Caco-2 (cell line): ENCODE results near the gene NAALADL2. TPM values are rescaled to one million over a fixed set of nuclear protein-coding genes. Genes with fewer than 3 reads are reported as not detected.

Source experiments
- BruUV-seq: library from RNA; stranded (reverse); fragments of 400-500 nt; replicated peaks from 2 replicates; lab custom pipeline; 2021; lab: Mats Ljungman, UMichigan
- CTCF ChIA-PET: fragments of 300-600 bp; sonication (Branson Sonifier 250); formaldehyde crosslinking; loops from one replicate; lab custom pipeline; 2022; ENCODE audit warnings: antibody characterized with exemption; lab: Charles Lee
- POLR2A ChIA-PET: fragments of 300-600 bp; sonication (Branson Sonifier 250); formaldehyde crosslinking; loops from one replicate; lab custom pipeline; 2022; ENCODE audit warnings: antibody characterized with exemption; lab: Charles Lee
- DNase-seq, 2 experiments: peaks; one replicate each; pipeline versions ENCODE4 v3.0.0 to v3.0.0-alpha.2; 2020 to 2022
- H3K27me3 ChIP-seq: replicated peaks from 2 replicates; pipeline ENCODE4 v1.6.0; 2011; ENCODE audit warnings: low read length; ENCODE audit not compliant: control insufficient read depth, insufficient read depth
- H3K36me3 ChIP-seq: 2 replicates; pipeline ENCODE4 v1.5.1; 2011; ENCODE audit warnings: low read length; ENCODE audit not compliant: control insufficient read depth, insufficient read depth
- H3K4me1 ChIP-seq: fragments of 250-450 bp; sonication (Bioruptor Pico); 2 replicates; pipeline ENCODE4 v1.5.1; 2020; ENCODE audit warnings: mild to moderate bottlenecking
- H3K4me3 ChIP-seq: 2 replicates; pipeline ENCODE4 v1.5.1; 2011; ENCODE audit warnings: low read depth, mild to moderate bottlenecking, control low read depth, low read length
- H3K9me3 ChIP-seq: fragments of 250-450 bp; sonication (Bioruptor Pico); 2 replicates; pipeline ENCODE4 v1.5.1; 2020; ENCODE audit warnings: mild to moderate bottlenecking, moderate library complexity
- H3K27ac Mint-ChIP-seq: one replicate; pipeline ENCODE4 v1.8.0; 2022; ENCODE audit warnings: mixed read lengths; ENCODE audit not compliant: unreplicated experiment
- H3K27me3 Mint-ChIP-seq: one replicate; pipeline ENCODE4 v1.8.0; 2022; ENCODE audit warnings: mixed read lengths; ENCODE audit not compliant: insufficient read depth, unreplicated experiment
- H3K36me3 Mint-ChIP-seq: one replicate; pipeline ENCODE4 v1.8.0; 2022; ENCODE audit warnings: mild to moderate bottlenecking, mixed read lengths; ENCODE audit not compliant: insufficient read depth, unreplicated experiment
- H3K4me1 Mint-ChIP-seq: one replicate; pipeline ENCODE4 v1.8.0; 2022; ENCODE audit warnings: low read depth, mixed read lengths; ENCODE audit not compliant: unreplicated experiment
- H3K4me3 Mint-ChIP-seq: one replicate; pipeline ENCODE4 v1.8.0; 2022; ENCODE audit warnings: mild to moderate bottlenecking, moderate library complexity, mixed read lengths; ENCODE audit not compliant: unreplicated experiment
- H3K9me3 Mint-ChIP-seq: one replicate; pipeline ENCODE4 v1.8.0; 2022; ENCODE audit warnings: mixed read lengths; ENCODE audit not compliant: unreplicated experiment
- CTCF ChIP-seq, 2 experiments: fragments of 200-600 bp in 1 of 2; IDR thresholded peaks; 1 replicate in 1 of 2; 2 replicates in 1 of 2; pipeline versions ENCODE4 v1.5.1 to v1.8.0; 2011 to 2022; ENCODE audit warnings: antibody characterized with exemption in 1 of 2, control low read depth in 1 of 2, inconsistent platforms in 1 of 2, low read depth in 1 of 2, low read length in 1 of 2, mild to moderate bottlenecking in 1 of 2, moderate library complexity in 1 of 2; ENCODE audit not compliant: insufficient read depth in 1 of 2, severe bottlenecking in 1 of 2, unreplicated experiment in 1 of 2
- intact Hi-C: fragments of 100-400 bp; cut with micrococcal nuclease; formaldehyde crosslinking; loops from one replicate; pipeline ENCODE4 v1.10.0; 2022; ENCODE audit not compliant: unreplicated experiment
- total RNA-seq: library from RNA; stranded (reverse); gene quantifications from 2 replicates; pipeline ENCODE4 v1.2.3, GENCODE V29; 2022

NAALADL2 gene
- total RNA-seq, 1 experiment from 2014 or later = 4.4 TPM

- Histone ChIP-seq H3K4me1 (no peaks in the 10 kb centered on the region), H3K27me3 (no peaks in the 10 kb centered on the region), H3K36me3 (no peaks in the 10 kb centered on the region), H3K9me3 (no peaks in the 10 kb centered on the region), H3K4me3 (no peak overlapping the region)
- CTCF ChIA-PET = no interaction called here
- Mint-ChIP-seq H3K36me3 (no peaks in the 10 kb centered on the region), H3K27ac (no peak overlapping the region), H3K4me1 (no peaks in the 10 kb centered on the region), H3K9me3 (no peaks in the 10 kb centered on the region), H3K4me3 (no peak overlapping the region), H3K27me3 (no peaks in the 10 kb centered on the region)
- TF ChIP-seq CTCF (IDR thresholded peaks at IDR 0.05; ENCODE audit: insufficient read depth in 1 of 2, low read depth in 1 of 2, low read length in 1 of 2, severe bottlenecking in 1 of 2, unreplicated experiment in 1 of 2) = no peak
- BruUV-seq = no TSS peak
- intact Hi-C loops = no loop called here
- DNase-seq = no peak
- POLR2A ChIA-PET = no interaction called here
These were observed 625.5 kb downstream of the NAALADL2 start for GRCh38 chr3:175484666-175485065.

- DNase-seq = no peak
- no peaks in the 10 kb centered on the region for H3K9me3 Mint-ChIP-seq
- H3K4me3 Mint-ChIP-seq = no peak overlapping the region
- POLR2A ChIA-PET = no interaction called here
- no peak overlapping the region for H3K27ac Mint-ChIP-seq
- CTCF ChIA-PET = no interaction called here
- no peaks in the 10 kb centered on the region for H3K36me3 Mint-ChIP-seq
- H3K4me1 Mint-ChIP-seq = no peaks in the 10 kb centered on the region
- H3K27me3 Mint-ChIP-seq = no peaks in the 10 kb centered on the region
- intact Hi-C loops = no loop called here
- no peak for TF ChIP-seq CTCF (IDR thresholded peaks at IDR 0.05; ENCODE audit: insufficient read depth in 1 of 2, low read depth in 1 of 2, low read length in 1 of 2, severe bottlenecking in 1 of 2, unreplicated experiment in 1 of 2)
- no TSS peak for BruUV-seq
- Histone ChIP-seq H3K4me1 (no peaks in the 10 kb centered on the region), H3K36me3 (no peaks in the 10 kb centered on the region), H3K4me3 (no peak overlapping the region), H3K9me3 (no peaks in the 10 kb centered on the region), H3K27me3 (no peaks in the 10 kb centered on the region)
These were observed 626.3 kb downstream of the NAALADL2 start for GRCh38 chr3:175485436-175485835.

- Mint-ChIP-seq H3K27ac (no peak overlapping the region), H3K4me3 (no peak overlapping the region), H3K9me3 (no peaks in the 10 kb centered on the region), H3K36me3 (no peaks in the 10 kb centered on the region), H3K27me3 (no peaks in the 10 kb centered on the region), H3K4me1 (no peaks in the 10 kb centered on the region)
- H3K4me1 ChIP-seq = no peaks in the 10 kb centered on the region
- no TSS peak for BruUV-seq
- ChIA-PET POLR2A (no interaction called here), CTCF (no interaction called here)
- H3K27me3 ChIP-seq = no peaks in the 10 kb centered on the region
- H3K4me3 ChIP-seq = no peak overlapping the region
- TF ChIP-seq CTCF (IDR thresholded peaks at IDR 0.05; ENCODE audit: insufficient read depth in 1 of 2, low read depth in 1 of 2, low read length in 1 of 2, severe bottlenecking in 1 of 2, unreplicated experiment in 1 of 2) = no peak
- intact Hi-C loops = no loop called here
- no peak for DNase-seq
- no peaks in the 10 kb centered on the region for H3K9me3 ChIP-seq
- no peaks in the 10 kb centered on the region for H3K36me3 ChIP-seq
These were observed 627.1 kb downstream of the NAALADL2 start for GRCh38 chr3:175486255-175486654.
